Measurements from ENCODE around the gene ILDR2.

ILDR2 gene

DNA sequence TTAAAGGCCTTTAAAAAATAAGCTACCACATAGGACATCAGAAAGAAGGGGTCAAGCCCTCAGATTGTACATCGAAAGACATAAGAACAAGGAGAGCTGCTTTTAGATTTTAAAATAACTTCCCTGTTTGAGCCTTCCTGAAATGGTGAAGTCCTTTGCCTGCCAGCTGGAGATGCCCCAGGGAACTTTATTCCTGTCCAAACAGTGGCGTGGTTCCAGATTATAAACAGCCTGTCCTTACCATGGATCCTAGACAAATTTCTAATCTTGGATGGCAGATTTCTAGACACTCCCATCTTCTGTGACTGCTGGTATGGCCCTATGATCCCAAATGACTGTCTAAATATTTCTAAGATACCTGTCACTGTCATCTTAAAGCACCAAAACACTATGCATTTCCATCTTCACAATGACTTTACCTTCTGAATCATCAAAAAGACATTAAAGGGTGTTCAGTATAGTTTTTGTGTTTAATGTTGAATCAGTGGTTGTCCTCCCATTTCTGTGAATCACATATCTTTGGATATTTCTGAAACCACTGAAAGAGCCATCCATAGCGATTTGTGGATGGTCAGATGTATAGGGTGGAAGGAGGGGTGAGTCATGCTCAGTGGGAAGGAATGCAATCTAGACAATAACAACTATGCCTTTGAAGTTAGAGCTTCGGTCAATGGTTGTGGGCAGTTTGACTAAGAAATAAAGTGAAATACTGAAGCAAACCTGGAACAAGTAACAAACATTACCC, 23.2 kb downstream of the ILDR2 start:
- TF ChIP-seq CTCF (IDR thresholded peaks at IDR 0.05; ENCODE audit: low read depth, low read length): no peak
- H3K4me3 ChIP-seq (ENCODE audit: low read depth, low read length): no peak overlapping the region

DNA sequence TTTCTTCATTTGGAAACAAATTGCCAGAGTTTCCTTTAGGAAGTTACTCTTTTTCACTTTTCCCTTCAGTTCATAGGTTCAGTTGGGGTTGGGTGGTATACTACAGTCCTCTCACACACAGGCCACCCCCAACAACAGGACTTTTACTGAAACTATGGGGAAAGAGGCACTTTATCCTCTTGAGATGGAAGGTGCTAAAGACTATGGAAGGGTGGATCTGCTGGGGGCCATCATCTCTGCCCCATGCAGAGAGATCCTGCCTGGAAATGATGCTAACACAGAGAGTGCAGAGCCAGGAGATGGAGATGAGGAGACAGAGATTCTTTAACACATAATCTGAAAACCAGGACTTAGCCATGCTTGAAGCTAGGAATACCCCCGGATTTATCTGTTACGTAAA, 24.3 kb downstream of the ILDR2 start:
- no peak overlapping the region for H3K4me3 ChIP-seq (ENCODE audit: low read depth, low read length)
- TF ChIP-seq CTCF (IDR thresholded peaks at IDR 0.05; ENCODE audit: low read depth, low read length): no peak

DNA sequence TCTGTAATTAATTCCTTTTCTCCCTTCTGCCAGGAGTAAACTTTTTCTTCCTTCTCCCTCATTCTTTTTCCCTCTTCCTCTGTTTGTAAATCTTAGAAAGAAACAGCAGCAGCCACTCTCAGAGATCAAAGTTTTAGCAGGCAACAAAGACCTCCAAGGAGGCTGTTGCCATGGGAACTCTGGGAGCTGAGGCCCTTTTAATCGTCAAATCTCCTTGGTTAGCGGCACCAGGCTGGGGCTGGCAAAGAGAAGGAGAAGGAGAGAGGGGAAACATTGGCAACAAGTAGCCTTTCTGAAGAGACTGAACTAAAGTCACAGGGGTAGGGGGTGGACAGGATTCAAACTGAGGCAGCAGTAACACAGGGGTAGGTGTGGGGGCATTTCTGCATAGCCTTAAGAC, 25.2 kb downstream of the ILDR2 start:
- TF ChIP-seq CTCF (IDR thresholded peaks at IDR 0.05; ENCODE audit: low read depth, low read length): no peak
- H3K4me3 ChIP-seq (ENCODE audit: low read depth, low read length): no peak overlapping the region

DNA sequence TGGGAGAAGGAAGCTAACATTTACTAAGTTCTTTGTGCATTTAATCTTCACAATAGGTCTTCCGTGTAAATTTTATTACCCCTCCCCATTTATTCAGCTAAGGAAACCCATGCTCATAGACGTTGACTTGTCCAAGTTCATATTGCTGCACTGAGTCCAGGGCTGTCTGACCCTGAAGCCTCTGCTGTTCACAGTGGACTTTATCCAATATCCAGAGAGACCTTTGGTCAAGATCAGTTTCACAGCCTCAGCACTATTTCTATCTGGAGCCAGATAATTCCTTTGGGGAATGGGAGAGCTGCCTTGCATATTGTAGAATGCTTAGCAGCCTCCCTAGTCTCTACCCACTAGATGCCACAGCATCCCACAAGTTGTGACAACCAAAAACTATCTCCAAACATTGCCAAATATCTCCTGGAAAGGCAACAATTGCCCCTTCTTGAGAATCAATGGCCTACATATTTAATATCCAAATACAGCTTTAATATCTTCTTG, 26.4 kb downstream of the ILDR2 start:
- no peak overlapping the region for H3K4me3 ChIP-seq (ENCODE audit: low read depth, low read length)

DNA sequence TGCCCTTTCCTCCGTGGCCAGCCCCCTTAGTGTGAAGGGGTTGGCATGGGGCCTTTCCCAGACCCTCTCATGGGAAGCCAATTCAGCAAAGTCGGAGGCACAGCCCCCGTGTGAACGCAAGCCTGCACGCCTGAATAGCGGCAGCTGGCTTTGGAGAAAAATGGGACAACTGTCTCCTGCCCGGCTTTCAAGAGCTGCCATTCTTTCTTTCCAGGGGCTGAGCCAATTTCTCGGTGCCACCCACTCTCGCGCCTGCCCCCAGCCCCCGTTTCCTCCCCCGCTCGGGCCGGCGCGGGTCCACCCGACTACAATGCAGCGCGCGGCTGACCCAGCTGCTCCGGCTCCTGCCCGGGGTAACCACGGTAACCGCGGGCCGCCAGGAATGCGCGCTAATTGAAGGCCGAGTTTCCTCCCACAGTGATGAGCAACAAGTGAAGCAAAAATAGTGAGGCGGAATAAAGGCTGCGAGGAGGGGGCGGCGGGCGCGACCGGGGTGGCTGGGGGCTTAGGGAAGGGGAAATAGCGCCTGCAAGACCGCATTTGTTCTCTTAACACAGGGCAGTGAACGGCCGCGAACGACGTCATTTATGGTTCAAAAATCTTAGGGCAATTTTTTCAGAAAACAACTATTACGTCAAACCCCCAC, 27.8 kb downstream of the ILDR2 start:
- peak overlapping the region; percentile 39 for H3K4me3 ChIP-seq (ENCODE audit: low read depth, low read length)
- TF ChIP-seq CTCF (IDR thresholded peaks at IDR 0.05; ENCODE audit: low read depth, low read length): no peak

More for the DNA sequence above, 26.4 kb downstream of the ILDR2 start:
- no peak for TF ChIP-seq CTCF (IDR thresholded peaks at IDR 0.05; ENCODE audit: low read depth, low read length)

GRCh38 chr1:166944186-166944967, 31.0 kb downstream of the ILDR2 start:
- H3K4me3 ChIP-seq (ENCODE audit: low read depth, low read length): no peak overlapping the region
- no peak for TF ChIP-seq CTCF (IDR thresholded peaks at IDR 0.05; ENCODE audit: low read depth, low read length)
